OCI-LY3 (cell line): Measurements from ENCODE around the gene TREM2.
"Not testable (repeated sequence)": the region's sequence is repeated elsewhere in the genome, so short reads cannot be mapped to it uniquely, and the experiment has no call there.

Experiments used
- EZH2phosphoT487 ChIP-seq: fragments of 200-600 bp; shearing (Covaris generic); IDR thresholded peaks from 2 replicates; pipeline ENCODE4 v1.6.1; 2018; ENCODE audit warnings: antibody characterized with exemption, mixed run types, low read depth
- TF ChIP-seq, protein P1 (sequence below): fragments of 200-600, 300-600 bp; sonication (generic); IDR thresholded peaks from 2 replicates; pipeline ENCODE4 v1.5.1; 2014; ENCODE audit warnings: antibody characterized with exemption, low read length, low read depth

DNA sequence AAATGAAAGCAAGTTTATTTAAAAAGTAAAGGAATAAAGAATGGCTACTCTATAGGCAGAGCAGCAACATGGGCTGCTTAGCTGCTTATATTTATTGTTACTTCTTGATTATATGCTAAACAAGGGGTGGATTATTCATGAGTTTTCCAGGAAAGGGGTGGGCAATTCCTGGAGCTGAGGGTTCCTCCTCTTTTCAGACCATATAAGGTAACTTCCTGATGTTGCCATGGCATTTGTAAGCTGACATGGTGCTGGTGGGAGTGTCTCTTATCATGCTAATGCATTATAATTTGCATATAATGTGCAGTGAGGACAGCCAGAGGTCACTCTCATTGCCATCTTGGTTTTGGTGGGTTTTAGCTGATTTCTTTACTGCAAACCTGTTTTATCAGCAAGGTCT, 26.1 kb upstream of the TREM2 start:
- TF ChIP-seq, protein P1, sequence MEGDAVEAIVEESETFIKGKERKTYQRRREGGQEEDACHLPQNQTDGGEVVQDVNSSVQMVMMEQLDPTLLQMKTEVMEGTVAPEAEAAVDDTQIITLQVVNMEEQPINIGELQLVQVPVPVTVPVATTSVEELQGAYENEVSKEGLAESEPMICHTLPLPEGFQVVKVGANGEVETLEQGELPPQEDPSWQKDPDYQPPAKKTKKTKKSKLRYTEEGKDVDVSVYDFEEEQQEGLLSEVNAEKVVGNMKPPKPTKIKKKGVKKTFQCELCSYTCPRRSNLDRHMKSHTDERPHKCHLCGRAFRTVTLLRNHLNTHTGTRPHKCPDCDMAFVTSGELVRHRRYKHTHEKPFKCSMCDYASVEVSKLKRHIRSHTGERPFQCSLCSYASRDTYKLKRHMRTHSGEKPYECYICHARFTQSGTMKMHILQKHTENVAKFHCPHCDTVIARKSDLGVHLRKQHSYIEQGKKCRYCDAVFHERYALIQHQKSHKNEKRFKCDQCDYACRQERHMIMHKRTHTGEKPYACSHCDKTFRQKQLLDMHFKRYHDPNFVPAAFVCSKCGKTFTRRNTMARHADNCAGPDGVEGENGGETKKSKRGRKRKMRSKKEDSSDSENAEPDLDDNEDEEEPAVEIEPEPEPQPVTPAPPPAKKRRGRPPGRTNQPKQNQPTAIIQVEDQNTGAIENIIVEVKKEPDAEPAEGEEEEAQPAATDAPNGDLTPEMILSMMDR: not testable (repeated sequence)
- not testable (repeated sequence) for TF ChIP-seq EZH2phosphoT487
